SW480 (cell line): ENCODE data around the gene CFAP251.
"Not testable (repeated sequence)": the region's sequence is repeated elsewhere in the genome, so short reads cannot be mapped to it uniquely, and the experiment has no call there.

Experiments
- DNase-seq: peaks from one replicate; pipeline ENCODE4 v3.0.0-alpha.2; 2016; ENCODE audit warnings: low spot score

CFAP251 gene

GRCh38 chr12:122029620-122030423 lies 111.4 kb downstream of the CFAP251 start:
- DNase-seq: peak; percentile 25

GRCh38 chr12:122030424-122031035 lies 112.1 kb downstream of the CFAP251 start:
- no peak for DNase-seq

- no peak for DNase-seq
Measured at GRCh38 chr12:122031342-122032216, 113.2 kb downstream of the CFAP251 start.

- no peak for DNase-seq
Measured at GRCh38 chr12:122032580-122032979, 114.2 kb downstream of the CFAP251 start.

- DNase-seq: no peak
Measured at GRCh38 chr12:122035292-122035691, 116.9 kb downstream of the CFAP251 start.

- DNase-seq: no peak
Measured at GRCh38 chr12:122036153-122036552, 117.8 kb downstream of the CFAP251 start.

GRCh38 chr12:122040579-122041386 lies 122.4 kb downstream of the CFAP251 start:
- no peak for DNase-seq

- not testable (repeated sequence) for DNase-seq
Measured at GRCh38 chr12:122041458-122041857, 123.1 kb downstream of the CFAP251 start.

GRCh38 chr12:122042910-122043309 lies 124.5 kb downstream of the CFAP251 start:
- DNase-seq: no peak

- DNase-seq: no peak
Measured at GRCh38 chr12:122043476-122043875, 125.1 kb downstream of the CFAP251 start.

GRCh38 chr12:122045262-122045661 lies 126.9 kb downstream of the CFAP251 start:
- DNase-seq: no peak

GRCh38 chr12:122046145-122046544 lies 127.8 kb downstream of the CFAP251 start:
- DNase-seq: no peak

GRCh38 chr12:122048151-122048550 lies 129.8 kb downstream of the CFAP251 start:
- no peak for DNase-seq

GRCh38 chr12:122049827-122050226 lies 131.4 kb downstream of the CFAP251 start:
- no peak for DNase-seq

GRCh38 chr12:122050706-122051105 lies 132.3 kb downstream of the CFAP251 start:
- no peak for DNase-seq

- DNase-seq: no peak
Measured at GRCh38 chr12:122051231-122051876, 133.0 kb downstream of the CFAP251 start.

- no peak for DNase-seq
Measured at GRCh38 chr12:122052285-122052684, 133.9 kb downstream of the CFAP251 start.
